Neural cell (in vitro differentiated cells): ENCODE results near the gene WWC2.

Experiments used
- CTCF ChIP-seq: fragments of 450-650 bp; IDR thresholded peaks from 2 replicates; pipeline ENCODE4 v1.5.1; 2014; ENCODE audit warnings: antibody characterized with exemption, mild to moderate bottlenecking, moderate library complexity; ENCODE audit not compliant: poor library complexity, severe bottlenecking
- EP300 ChIP-seq: fragments of 450-650 bp; conservative IDR thresholded peaks from 2 replicates; pipeline ENCODE4 v1.6.1; 2014; ENCODE audit warnings: antibody characterized with exemption, mild to moderate bottlenecking, moderate library complexity; ENCODE audit not compliant: poor library complexity, severe bottlenecking
- EZH2 ChIP-seq: fragments of 200-600, 300-800 bp; shearing (Covaris generic), sonication (generic); IDR thresholded peaks from 2 replicates; pipeline ENCODE4 v1.6.1; 2014; ENCODE audit warnings: antibody characterized with exemption, low read length, borderline replicate concordance, mild to moderate bottlenecking; ENCODE audit not compliant: insufficient read depth, poor library complexity, severe bottlenecking
- MXI1 ChIP-seq: fragments of 450-650 bp; conservative IDR thresholded peaks from 2 replicates; pipeline ENCODE4 v1.6.1; 2014; ENCODE audit warnings: antibody characterized with exemption, mild to moderate bottlenecking; ENCODE audit not compliant: poor library complexity, severe bottlenecking
- POLR2AphosphoS5 ChIP-seq: IDR thresholded peaks from 2 replicates; pipeline ENCODE4 v1.6.1; 2012
- RAD21 ChIP-seq: fragments of 450-650 bp; conservative IDR thresholded peaks from 2 replicates; pipeline ENCODE4 v1.6.1; 2014; ENCODE audit warnings: antibody characterized with exemption, mild to moderate bottlenecking, moderate library complexity
- REST ChIP-seq: IDR thresholded peaks from 2 replicates; pipeline ENCODE4 v1.6.1; 2012; ENCODE audit warnings: borderline replicate concordance
- SMC3 ChIP-seq: fragments of 450-650 bp; conservative IDR thresholded peaks from 2 replicates; pipeline ENCODE4 v1.6.1; 2014; ENCODE audit warnings: antibody characterized with exemption, mild to moderate bottlenecking, moderate library complexity; ENCODE audit not compliant: poor library complexity
- TAF1 ChIP-seq: IDR thresholded peaks from 2 replicates; pipeline ENCODE4 v1.6.1; 2012; ENCODE audit warnings: low read depth

- TF ChIP-seq CTCF (no peak), REST (no peak), TAF1 (no peak), EZH2 (no peak), EP300 (no peak), POLR2AphosphoS5 (no peak), RAD21 (no peak), SMC3 (no peak), MXI1 (no peak)
Observed at GRCh38 chr4:183192571-183192970, 93.5 kb downstream of the WWC2 start.
